ENCODE measurements around the gene GNAT3.

The GNAT3 gene

DNA sequence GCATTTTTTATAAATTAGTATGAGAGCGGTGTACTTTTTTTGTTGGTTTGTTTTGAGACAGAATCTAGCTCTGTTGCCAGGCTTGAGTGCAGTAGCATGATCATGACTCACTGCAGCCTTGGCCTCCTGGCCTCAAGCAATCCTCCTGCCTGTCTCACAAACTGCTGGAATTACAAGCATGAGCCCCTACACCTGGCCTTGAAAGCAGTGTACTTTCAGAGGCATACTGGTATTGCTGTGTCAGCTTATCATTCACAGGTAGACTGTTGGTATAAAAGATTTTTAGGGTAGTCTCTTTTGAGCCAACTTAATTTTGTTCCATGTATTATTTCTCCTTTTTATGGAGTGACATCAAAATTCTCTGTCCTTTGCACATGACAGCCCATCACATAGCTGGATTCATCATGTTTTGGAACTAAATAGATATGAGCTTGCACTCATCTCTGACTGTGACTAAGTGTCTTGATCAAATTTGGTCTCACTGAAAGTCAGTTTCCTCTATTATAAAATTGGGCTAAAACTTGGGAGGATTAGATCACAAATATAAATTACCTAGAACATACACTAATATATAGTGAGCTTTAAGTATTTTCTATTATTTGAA, 12.4 kb downstream of the GNAT3 start:
- no peak for DNase-seq

DNA sequence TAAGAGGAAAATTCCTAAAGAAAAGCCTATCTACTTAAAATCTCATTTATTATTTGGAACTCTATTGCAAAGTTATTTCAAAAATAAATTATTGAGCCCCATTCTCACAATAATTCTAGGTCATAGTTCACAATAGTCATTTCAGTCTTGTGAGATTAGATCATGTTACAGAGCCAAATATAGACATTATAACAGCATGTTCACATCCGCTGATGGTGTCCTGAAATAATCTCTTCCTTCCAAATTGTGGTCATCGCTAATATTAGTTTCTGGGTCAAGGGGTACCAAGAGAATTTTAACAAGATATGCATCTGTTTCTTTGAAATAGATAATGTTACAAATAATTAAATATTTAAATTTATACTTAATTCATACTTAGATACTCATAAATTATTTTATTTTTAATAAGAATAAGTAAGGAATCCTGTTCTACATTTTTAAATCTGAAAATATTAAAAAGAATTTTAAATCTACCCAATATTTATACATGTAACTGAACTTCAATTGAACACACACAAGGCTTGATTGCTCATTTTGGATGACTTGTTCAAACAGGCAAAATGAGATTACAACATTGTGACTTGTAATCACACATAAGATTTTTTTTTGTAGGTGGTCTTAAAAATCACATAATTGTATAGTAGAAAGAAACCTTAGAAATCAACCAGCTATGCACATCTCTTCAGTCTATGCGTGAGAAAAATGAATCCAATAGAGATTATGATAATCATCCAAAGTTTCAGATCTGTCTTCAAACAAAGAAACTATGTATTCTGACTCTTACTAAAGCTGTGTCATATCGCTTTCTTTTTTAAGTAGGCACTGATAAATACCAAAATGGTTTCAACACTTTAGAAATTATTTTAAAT, 13.1 kb downstream of the GNAT3 start:
- no peak for DNase-seq

DNA sequence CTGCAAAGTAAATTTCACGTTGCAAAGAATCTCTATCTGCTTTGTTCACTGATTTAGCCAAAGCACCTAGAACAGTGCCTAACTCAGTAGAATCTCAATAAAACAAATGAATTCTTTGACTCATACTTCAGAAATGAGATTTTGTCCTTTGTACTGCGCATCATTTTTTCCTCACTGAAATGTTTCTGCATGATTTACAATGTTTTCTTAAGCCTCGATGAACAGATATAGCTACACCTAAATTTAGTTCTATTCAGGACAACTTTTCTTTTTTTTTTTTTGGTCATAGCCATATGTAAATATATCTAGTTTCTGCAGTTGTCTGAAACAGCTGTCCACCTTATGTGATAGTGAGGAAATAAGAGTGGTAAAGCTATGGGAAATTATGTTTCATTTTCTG, 15.3 kb downstream of the GNAT3 start:
- DNase-seq: no peak

DNA sequence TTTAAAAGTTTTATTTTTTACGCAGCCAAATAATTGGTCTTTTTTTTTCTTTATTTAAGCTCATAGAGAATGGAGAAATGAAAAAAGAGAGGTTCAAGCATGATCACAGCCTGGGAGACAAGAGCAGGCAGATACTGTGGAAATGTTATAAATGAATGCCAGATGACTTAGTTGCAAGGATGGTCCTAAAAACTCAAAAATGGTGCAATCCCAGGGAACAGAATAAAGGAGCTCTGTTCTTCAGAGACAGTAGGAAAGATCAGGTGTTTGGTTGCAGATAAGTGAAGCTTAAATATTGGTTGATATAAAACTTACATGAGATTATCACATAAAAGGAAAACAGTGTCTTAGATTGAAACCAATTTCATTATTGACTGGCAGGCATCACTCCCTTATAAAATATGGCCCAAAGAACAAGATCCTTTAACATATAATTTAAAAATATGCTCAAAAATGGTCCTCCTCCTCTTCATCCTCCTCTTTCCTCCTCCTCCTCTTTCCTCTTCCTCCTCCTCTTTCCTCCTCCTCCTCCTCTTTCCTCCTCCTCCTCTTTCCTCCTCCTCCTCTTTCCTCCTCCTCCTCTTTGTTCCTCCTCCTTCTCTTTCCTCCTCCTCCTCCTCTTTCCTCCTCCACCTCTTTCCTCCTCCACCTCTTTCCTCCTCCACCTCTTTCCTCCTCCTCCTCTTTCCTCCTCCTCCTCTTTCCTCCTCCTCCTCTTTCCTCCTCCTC, 18.6 kb downstream of the GNAT3 start:
- no peak for DNase-seq

DNA sequence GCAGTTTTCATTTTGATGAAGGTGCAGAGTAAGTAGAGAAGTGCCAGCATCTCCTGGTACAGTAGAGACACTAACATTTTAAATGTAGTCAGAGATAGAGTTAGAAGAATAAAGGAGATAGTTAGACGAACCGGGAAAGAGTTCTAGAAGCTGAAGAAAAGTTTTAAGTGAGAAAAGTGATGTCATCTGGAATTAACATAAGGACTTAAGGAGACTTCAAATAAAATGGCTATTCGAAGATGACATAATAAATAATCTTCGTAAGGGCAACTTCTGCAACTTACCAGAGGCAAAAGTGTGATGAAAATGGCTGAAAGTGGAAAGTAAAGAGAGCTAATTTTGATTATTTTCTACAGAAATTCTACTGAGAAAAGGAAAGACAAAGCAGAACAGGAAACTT, 20.4 kb downstream of the GNAT3 start:
- DNase-seq: no peak

DNA sequence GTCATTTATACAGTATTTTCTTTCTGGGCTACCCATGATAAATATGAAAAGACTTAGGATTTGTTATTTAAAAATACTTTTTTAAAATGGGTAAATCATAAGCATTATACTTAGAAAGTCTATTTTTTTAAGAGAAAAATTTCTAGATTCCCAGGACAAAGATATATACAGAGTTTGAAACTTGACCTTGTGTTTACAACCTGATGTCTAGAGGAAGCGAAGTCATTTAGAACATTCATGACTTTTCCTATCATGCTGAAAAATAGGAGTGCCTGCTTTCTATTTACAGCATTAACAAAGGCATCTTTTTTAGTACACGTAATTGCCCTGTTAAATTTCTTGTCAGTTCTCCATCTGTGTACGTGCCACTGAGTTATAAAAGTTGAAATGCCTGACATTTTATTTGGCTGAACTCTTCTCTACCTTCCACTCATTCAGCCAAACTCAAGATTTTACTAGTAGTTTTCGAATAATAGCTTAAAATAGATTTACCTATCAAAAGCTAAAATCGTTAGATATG, 23.0 kb downstream of the GNAT3 start:
- DNase-seq: no peak

DNA sequence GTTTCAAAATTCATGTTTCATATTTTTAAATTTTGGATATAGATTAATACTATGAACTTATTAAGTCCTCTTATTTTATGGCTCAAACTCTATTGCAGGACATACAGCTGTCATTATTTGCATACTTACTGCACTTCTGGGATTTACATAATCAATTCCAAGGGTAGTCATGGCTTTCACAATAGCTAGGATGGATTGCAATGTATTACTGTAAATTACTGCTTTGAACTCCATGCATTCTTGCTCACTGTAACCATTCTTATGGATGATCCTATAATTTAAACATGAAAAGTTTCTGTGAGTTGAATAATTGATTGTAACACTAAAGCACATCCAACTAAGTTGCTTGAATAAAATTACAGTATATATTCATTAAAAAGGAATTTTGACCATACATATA, 23.5 kb downstream of the GNAT3 start:
- DNase-seq: no peak

DNA sequence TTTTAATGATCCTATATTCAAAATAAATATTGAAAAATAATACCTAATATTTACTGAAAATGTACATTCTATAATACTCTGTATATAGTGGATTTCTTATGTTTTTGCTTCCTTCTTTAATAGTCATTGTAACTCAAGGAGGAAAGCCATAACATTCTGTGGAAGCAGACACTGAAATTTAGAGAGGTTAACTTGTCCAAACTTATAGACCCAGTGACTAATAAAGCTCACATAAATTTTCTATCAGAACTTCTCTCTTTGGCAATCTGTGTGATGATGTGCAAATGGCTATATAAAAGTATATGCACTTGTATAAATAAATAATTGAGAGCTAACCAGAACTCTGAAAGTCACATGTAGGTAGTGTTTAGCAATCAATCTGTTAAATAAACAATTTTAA, 26.1 kb downstream of the GNAT3 start:
- DNase-seq: no peak

DNA sequence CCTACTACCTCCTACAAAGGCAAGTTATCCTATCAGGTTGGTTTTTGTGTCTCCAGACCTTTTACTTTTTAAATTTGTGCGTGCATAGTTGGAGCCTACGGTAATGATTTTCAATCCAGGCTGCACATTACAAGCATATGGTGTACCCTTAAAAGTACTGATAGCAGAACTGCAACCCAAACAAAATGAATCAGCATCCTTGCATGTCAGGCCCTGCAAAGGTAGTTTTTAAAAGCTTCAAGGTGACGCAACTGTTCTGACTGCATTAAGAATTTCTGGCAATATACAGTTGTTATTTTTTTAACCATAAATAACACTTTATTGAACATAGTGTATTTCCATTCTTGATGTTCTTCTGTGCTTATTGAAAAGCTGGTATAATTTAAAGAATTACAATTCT, 28.9 kb downstream of the GNAT3 start:
- DNase-seq: no peak

DNA sequence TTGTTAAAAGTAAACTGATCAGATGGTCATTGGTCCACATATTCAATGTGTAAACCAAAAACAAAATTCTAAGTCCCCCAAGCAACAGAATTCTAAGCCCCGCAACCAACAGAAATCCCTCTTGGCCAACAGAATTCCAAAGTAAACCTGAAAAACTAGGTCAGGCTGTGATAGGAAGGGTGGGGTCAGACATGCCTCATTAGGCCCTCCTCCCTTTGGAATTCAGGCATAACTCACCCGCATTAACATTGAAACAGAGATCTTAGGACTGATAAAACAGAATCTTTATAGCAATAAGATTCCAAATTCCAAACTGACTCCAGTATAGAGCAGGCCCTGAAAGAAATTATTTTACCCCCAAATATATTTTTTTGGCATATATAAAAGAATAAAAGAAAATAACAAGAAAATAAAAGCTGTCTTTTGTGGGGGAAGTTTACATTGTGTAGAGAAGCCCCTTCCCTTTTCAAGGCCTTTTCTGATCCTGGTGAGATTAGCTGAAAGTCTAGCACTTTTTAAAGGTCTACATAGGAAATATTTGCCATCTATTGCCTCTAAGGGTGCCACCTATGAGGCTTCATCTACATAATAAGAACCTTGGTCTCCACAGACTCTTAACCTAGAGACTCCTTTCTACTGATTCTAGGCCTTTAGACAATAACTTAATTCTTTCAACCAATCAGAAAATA, 30.5 kb downstream of the GNAT3 start:
- DNase-seq: no peak

DNA sequence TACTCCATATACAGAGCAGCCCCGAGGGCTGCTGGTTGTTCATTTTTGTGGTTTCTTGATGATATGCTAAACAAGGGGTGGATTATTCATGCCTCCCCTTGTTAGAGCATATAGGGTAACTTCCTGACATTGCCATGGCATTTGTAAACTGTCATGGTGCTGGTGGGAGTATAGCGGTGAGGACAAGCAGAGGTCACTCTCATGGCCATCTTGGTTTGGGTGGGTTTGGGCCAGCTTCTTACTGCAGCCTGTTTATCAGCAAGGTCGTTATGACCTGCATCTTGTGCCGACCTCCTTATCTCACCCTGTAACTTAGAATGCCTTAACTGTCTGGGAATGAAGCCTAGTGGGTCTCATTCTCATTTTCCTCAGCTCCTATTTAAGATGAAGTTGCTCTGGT, 31.3 kb downstream of the GNAT3 start:
- DNase-seq: no peak

DNA sequence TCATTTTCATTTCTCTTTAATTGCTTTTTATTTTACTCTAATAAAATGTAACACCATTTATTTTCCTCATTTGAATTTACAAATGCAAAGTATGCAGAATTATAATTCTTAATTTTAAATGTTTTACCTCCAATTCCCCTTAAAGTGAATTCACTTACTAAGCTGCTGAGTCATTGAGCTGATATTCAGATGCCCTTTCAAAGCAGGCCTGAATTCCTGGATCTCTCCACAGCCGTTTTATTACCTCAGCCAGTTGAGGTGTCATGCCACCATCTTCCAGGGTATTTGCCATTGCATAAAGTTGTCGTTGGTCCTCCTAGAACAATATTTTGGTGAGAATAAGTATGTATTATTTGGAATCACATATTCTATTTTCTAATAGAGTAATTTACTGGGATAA, 33.2 kb downstream of the GNAT3 start:
- DNase-seq: no peak

DNA sequence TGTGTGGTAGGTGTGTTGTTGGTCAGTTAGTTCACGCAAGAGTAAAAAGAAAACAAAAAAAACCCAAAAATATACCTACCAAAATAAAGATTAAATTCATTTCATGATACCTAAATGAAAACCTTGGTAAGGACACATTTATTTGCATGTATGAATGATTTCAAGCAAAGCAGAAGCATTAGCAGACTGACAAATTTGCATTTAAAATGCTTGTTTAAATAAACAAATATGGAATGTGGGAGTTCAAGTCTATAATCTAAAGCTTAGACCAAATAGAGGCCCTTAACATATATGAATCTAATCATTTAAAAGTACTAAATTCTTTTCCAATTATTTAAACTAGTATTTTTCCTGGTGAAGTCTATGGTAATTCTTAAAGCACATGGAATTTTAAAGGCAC, 35.8 kb downstream of the GNAT3 start:
- DNase-seq: no peak

DNA sequence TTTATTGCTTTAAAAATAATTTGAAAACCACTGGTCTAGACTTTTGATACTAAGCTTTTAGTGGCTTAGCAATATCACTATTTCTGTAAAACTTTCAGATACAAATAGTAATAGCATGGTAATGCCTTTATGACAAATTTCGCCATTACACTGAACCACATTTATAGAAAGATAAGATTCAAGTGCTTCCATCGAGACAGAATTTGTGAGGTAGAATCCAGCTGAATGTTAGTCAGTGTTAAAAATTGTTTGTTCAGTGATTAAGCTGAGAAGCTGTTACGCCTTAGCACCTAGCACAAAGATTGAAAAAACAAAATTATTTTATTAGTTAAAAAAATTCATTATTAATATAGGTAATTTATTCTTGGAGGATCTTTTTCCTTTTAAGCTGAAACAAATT, 36.5 kb downstream of the GNAT3 start:
- DNase-seq: no peak

DNA sequence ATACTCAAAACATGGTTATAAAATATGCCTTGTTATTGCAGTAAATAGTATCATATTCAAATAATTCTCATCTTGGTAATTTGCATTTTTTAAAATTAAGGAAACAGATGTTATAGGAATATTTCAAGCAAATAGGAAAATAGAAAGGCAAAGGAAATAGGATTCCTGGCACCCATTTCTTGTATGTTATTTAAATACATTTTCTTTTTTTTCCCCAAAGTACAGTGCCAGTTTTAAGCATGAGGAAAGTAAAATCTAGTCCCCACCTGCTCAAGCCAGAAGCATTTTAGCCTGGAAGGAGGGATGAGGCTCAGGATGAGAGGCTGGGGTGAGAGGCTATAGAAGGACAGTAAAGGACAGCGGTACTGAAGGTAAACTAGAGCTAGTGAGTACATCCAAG, 38.1 kb downstream of the GNAT3 start:
- DNase-seq: no peak

DNA sequence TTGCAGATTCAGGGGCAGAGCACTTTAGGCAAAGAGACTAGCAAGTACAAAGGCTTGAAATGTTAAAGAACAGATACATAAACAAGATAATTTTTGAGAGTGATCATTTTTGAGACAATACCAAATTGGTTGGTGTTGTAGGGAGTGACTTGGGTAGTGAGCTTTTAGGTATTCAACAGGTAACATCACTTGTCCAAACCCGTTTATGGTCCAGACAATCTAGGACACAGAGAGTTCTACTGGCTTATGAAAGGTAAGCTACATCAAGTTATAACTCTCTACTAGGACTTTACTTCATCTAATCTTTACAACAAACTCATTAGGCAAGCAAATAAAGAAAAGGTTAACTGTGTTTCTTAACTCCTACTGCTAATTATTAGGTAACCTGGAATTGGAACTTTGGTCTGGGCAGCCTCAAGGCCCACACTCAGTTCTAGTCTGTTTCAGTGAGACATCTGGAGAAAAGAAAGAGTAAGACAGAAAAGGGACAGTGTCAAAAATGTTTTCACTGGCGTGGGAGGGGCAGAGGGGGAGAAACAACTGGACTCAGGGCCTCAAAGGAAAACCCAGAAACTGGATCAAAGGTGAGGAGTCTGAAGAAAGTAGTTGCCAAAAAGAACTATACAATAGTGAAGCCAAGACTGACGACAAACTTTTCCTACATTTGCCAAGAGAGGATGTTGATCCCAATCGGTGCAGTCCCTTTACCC, 39.2 kb downstream of the GNAT3 start:
- DNase-seq: no peak

DNA sequence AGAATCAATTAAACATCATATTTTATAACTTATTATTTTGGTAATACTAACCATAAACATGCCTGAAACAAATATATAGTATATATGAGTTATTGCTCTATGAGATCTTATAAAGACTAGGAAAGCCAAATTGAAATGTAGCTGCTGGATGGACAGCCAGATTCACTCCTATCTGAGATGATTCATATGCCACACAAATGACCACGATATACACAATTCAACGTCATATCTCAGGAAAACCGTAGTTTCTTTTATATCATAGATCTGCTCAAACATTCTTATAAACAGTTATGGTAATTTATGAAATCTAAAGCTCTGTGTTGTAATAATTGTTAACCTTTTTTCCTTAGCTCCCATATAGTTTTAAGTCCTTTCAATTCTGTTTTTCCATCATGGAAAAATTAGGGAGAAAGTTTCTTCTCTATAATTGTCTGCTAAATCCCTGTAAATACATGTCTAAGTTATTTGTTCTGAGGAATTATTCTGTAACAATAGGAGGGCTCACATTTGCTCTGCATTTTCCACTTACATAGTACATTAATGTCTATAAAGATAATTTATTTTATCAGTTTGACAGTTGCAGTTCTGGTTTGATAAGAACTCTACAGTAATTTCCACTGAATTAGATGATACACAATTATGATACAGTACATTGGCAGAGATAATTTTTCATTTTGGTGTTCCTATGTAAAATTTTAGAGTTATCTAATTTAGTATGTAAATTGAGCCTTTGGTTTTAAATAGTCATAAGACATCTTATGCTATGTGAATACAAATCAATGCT, 42.7 kb downstream of the GNAT3 start:
- no peak for DNase-seq

DNA sequence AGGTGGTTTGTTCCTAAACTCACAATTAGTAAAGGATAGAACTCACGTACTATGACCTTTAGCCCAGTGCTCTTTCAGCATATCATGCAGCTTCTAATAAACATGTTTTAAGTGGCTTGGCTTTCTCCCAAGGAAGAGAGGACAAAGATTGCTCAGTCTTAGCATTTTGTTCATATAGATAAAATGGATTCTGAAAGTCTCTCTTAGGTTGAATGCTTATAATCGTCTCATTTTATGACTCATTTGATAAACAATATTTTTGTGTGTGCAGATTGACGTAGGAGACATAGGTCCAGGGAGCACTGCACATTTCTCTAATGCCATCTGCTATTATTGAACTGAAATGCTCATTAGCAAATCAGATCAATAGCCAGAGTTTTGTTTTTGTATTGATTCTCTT, 44.8 kb downstream of the GNAT3 start:
- no peak for DNase-seq

DNA sequence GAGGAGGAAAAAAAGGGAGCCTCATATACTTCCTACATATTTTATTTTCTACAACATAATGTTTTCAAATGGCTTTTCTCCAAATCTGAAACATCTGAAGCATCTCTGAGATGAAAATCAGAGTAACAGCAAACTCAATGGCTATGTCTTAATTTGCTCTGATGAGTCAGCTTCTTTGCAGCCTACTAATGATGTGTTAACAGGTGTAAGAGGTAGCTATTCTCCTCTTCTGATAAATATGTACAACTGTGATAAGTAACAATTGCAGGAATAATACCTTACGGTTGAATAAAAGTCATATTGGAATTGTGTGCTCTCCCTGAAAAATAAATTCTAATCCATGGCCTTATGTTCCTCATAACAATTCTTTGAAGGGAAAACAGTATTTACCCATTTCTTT, 45.2 kb downstream of the GNAT3 start:
- no peak for DNase-seq

DNA sequence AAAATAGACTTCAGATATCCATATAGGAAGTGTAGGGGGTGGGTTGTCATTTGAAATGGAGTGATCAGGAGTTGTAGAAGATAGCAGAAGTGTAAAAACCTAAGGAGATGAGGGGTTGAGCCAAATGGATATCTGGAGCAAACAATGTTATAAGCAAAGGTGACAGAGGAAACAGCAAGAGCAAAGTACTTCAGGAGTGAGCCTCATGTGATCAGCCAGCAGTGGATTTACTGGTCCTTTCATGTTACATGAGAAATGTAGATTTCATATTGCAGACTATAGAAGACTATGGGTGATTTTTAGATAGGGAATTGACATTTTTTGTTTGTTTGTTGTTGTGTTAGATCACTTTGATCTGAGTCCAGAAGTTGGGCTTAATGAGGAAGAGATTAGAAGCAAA, 47.7 kb downstream of the GNAT3 start:
- DNase-seq: no peak

DNA sequence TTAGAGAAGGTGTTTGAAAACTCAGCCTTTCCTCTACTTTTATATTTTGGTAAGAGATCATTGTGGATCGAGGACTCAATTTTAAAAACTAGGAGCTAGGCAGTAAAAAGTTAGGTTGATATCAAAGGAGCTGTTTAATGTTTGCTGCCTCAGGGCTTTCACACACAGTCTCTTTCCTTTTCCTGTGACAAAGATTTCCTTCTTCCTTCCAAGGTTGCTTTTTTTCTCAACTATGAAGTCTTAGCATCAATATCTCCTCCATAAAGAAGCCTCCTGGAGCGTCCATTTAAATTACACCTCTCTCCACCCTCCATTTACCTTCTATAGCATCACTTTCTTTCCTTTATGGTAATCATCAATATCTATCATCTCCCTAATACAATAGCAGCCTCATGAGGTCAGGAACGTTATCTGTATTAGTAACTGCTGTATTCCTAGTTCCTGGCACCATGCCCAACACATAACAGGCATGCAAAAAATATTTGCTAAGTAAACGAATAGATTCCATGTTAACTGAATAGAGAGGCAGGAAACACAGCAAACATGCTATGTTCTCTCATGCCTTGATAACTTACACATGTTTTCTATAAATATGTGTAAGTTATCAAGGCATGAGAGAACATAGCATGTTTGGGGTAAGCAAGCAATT, 48.5 kb downstream of the GNAT3 start:
- DNase-seq: no peak

Data from C1 segment of cervical spinal cord (tissue), 14 donors.